RKO (cell line): ENCODE measurements around the gene KNDC1.
"Not testable (repeated sequence)": the region's sequence is repeated elsewhere in the genome, so short reads cannot be mapped to it uniquely, and the experiment has no call there.

ENCODE experiments used
- DNase-seq: peaks from one replicate; pipeline ENCODE4 v3.0.0-alpha.2; 2016; ENCODE audit warnings: low spot score

Gene KNDC1

DNA sequence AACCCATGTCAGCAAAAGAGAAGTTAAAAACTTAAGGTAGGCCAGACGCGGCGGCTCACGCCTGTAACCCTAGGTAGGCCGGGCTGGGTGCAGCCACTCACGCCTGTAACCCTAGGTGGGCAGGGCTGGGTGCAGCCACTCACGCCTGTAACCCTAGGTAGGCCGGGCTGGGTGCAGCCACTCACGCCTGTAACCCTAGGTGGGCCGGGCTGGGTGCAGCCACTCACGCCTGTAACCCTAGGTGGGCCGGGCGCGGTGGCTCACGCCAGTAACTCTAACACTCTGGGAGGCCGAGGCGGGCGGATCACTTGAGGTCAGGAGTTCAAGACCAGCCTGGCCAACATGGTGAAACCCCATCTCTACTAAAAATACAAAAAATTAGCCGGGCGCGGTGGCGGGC is 61.7 kb downstream of the KNDC1 start:
- not testable (repeated sequence) for DNase-seq

DNA sequence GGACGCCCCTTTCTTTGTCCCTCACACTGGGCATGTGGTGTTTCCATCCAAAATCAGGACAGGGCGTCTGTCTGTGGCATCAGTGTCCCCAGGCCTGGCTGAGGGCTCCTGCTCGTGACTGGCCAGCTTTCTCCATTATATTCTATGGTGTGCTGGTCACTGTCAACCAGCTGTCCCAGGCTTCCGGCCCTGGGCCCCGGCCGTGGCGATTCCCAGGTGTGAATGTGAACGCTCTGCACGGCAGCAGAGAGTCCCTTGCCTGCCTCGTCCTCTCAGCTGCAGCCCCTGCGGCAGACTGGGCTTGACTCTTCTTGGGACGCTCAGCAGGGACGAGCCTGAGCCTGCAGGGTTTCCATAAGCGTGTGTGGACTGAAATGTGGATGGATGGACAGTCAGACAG is 64.1 kb downstream of the KNDC1 start:
- DNase-seq: no peak

DNA sequence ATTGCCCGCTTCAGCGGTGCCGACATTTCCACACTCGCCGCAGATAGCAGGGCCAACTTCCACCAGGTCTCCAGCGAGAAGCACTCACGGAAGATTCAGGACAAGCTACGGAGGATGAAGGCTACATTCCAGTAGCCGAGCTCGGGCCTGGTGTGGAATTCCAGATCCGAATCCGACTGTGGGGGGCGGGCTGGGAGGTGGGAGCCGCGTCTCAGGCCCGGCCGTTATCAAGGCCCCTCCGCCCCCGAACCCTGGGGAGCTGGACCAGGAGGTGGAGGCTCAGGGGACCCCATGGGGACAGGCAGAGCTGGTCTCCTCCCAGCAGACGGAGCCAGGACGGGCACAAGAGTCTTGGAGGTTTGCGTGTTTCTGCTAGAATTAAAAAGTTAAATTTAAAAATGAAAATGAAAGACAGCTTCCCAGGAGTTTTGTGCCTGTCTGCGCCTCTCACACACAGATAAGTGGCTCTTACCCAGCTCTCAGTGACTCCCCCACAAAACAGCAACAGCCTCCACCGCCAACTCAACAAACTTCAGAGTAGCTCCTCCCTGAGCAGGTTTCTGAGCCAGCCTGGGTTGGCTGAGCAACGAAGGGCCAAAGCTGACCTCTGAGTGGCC is 64.8 kb downstream of the KNDC1 start:
- no peak for DNase-seq

DNA sequence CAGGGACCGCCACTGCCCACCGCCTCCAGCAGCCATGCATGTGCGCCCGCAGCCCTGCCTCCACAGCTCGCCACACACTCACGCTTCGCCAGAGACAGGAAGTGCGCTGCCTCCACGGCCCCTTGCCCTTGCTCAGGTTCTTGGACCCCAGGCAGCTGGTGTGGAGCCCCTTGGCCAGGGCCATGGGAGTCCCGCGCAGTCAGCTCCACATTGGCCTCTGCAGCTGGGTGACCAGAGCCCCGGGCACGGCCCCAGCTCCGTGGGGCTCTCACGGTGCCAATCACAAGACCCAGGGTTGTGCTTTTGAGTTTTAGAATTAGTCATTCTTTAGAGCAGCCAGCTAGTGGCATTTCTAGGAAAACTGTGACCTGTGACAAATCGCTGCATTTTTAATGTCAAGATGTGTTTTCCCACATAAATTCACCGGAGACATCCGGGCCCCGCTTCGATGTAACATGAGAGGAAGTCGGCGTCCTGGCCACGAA is 65.7 kb downstream of the KNDC1 start:
- no peak for DNase-seq

DNA sequence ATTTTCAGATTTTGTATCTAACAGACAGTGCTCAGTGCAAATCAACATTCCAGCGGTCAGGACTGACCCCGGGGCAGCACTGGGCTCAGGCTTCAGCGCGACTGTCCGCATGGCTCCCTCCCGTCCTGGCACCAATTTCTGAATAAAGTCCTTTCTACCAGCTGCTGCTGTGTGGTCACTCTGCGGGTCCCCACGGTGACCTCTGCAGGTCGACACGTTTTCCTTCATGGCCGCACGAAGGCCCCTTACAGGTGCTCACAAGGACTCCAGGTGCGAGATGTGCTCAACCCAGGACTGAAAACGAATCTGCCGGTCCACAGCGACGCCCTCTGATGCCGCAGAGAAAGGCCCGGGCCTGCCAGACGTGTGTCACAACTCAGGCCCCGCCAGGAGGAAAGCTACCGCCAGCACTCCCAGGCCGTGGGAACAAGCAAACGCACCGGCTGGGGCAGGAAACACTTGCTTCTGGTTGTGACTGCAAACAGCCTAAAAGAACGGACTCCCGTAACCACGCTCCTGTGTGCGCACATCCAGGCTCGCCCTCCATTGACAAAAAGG is 66.3 kb downstream of the KNDC1 start:
- no peak for DNase-seq

DNA sequence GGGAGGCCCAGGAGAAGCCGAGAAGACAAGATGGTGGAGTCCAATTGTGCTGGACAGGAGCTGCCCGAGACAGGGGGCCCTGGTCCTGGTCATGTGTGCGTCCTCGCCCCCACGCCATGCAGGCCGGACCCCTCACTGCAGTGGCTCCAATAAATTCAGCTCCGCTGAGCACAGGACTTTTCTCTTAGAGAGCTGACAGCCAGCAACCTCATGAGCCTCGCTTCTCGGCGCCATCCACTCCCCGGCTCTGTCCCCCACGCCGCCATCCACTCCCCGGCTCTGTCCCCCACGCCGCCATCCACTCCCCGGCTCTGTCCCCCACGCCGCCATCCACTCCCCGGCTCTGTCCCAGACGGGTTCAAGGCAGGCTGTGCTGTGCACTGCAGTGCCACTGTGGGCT is 67.2 kb downstream of the KNDC1 start:
- no peak for DNase-seq

DNA sequence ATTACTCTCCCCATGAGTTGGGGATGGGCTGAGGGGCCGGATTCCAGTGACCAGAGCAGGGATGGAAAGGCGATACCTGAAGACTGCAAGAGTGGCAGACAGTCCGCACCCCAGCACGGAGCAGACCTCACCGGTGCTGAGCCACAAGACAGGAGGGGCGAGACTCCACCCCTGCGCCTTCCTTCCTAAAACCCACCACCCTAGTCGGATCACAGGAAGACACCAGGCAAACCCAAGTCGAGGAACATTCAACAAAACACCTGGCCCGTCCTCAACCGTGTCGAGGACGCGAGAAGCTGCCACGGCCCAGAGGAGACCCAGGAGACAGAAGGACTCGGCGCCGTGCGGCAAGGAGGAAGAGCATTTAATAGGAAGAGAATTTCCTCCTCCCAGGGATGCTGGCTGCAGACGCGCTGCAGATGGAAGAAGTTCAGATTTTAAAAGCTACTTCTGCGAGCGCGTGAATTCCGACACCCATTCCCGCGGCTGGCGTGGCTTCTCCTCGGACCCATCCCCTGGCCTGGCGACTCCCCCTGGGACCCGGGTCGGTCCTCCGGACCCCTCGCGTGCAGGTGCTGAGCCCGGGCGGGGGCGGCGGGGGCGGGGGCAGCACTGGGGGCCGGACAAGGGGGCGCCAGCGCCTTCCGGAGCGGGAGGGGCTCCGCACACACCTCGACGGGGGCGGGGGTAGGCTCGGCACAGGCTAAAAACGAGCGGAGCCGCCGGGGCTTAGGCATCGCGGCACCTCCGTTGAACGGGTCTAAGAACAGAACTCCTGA is 69.4 kb downstream of the KNDC1 start:
- no peak for DNase-seq

DNA sequence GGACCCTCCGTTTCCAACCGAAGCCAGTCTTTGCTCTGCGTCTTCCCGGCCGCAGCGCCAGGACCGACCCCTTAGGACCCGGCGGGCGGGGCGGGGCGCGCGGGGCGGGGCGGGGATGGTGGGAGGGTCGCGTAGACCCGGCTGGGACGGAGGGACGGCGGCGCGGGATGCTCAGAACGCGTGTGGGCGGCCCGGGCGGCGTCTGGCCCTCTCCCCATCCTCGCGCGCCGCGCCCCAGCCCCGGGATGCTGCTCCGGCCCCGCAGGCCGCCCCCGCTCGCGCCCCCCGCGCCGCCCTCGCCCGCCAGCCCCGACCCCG is 70.0 kb downstream of the KNDC1 start, which contains the start of gene UTF1:
UTF1 (plus strand) TSS at position 174 of the 318 bp plus-strand sequence; CDS start at position 246, 72 bp downstream.
- no peak for DNase-seq

DNA sequence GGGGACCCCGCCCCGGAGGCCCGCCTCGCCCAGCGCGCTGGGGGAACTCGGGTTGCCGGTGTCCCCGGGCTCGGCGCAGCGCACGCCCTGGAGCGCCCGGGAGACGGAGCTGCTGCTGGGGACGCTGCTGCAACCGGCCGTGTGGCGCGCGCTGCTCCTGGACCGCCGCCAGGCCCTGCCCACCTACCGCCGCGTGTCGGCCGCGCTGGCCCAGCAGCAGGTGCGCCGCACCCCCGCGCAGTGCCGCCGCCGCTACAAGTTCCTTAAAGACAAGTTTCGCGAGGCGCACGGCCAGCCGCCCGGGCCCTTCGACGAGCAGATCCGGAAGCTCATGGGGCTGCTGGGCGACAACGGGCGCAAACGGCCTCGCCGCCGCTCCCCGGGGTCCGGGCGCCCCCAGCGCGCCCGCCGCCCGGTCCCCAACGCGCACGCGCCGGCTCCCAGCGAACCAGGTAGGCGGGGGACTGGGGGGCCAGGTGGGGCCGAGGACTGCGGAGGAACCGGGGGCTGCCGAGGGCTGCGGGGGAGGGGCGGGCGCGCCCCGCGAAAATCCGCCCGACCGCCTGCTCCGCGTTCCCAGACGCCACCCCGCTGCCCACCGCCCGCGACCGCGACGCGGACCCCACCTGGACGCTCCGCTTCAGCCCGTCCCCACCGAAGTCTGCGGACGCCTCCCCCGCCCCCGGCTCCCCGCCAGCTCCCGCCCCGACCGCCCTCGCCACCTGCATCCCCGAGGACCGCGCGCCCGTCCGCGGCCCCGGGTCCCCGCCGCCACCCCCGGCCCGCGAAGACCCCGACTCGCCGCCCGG is 70.6 kb downstream of the KNDC1 start:
- no peak for DNase-seq

DNA sequence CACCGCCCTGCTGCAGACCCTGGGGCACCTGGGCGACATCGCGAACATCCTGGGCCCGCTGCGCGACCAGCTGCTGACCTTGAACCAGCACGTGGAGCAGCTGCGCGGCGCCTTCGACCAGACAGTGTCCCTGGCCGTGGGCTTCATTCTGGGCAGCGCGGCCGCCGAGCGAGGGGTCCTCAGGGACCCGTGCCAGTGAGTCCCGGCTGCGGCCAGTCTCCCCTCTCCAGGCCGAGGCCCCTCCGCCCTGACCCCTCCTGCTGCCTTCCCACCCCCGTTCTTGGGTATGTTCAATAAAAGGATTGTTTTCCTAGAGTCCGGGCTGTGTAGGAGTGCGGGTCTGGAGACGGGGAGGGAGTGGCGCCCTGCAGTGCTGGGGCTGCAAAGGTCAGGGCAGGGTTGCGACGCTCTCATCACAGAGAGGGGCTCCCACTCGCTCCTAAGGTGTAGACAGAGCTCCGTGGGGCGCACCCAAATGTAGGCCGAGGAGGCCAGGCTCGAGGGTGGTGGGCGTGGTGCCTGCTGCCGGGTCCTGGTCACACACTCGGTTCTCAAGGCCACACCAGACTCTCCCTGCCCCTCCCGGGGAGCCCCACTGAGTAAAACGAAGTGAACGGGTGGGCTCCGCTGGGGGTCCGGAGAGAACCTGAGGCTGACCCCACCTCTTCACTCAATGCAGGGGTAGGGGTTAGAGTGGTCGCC is 71.4 kb downstream of the KNDC1 start:
- DNase-seq: no peak

DNA sequence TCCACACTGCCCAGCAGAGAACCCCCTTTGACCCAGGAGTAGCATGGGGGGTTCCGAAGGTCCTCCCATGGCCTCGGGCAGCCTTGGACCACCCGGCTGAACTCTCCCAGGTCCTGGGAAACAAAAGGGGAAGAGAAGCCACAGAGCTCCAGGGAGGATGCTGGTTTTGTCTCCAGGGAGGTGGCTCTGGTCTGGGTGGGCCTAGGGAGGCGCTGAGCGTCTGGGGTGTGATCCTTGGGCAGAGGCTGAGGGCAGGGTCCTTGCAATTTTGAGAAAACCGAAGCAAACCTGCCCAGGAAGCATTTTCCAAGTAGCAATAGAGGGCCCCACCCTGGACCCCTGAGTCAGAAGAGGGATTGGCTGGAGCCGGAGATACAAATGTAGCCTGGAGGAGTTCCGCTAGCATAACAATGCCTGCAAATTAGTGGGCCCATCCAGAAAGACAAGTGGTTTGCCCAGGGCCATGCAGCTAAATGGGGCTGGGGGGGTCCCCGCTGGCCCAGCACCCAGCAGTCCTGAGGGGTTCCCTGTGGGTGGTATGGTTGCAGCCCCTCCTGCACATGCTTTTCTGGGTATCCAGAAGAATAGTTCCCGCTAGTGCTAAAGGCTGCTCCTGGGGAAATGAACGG is 72.0 kb downstream of the KNDC1 start:
- DNase-seq: no peak

DNA sequence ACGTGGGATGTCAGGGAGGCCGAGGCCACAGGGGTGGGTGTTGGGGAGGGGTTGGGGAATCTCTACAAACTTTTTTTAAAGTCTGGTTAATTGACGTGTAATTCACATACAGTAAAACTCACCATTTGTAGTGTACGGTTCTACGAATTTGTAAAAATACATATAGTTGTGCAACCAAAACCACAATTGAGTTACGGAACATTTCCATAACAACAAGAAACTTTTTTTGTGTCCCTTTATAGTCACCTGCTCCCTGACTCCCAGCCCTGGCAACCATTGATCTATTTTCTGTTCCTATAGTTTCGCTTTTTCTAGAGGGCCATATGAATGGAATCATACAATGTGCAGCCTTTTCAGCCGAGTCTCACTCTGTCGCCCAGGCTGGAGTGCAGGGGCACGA is 74.8 kb downstream of the KNDC1 start:
- not testable (repeated sequence) for DNase-seq

DNA sequence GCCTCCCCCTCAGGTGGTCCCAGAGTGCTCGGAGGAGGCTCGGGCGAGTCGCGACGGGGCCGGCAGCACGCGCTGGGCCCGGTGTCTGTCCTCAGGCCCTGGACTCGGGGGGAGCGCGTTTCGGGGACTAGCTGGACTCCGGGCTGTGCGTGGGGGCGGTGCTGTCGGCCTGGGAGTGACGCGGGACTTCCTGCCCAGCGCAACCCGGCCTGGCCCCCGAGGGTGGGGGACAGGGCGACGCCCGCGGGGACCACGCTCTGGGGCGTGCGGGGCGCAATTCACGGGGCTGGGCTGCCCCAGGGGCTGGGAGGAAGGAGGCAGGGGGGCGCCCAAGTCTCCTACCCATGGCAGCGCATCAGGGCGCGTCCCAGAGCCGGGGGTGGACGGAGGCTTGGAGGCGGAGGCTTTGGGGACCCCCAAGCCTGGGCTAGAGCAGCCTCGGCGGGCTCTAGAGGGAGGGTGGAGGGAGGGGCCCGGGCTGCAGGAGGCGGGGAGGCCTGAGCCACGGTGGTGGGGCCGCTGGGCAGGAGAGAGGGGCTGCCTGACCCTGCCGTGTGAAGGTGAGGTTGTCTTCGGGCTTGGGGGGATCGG is 75.3 kb downstream of the KNDC1 start:
- DNase-seq: no peak

DNA sequence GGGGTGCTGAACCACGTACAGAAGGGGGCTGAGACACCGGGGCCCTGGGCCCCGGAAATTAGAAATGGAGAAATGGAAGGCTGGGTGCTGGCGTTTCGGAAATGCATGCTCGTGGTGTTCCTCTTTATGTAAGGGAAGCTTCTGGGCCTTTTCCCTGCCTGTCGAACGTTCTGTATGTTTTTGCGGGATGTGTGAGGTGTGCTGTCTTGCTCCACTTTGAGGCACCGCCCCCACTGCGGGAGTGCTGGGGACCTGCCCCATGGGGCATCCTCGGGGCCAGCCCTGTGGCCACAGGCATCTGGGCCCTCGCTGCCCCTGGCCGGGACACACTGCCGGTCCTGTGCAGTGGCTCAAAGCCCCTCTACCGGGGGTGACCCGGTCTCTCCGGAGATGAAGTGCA is 75.9 kb downstream of the KNDC1 start:
- no peak for DNase-seq

DNA sequence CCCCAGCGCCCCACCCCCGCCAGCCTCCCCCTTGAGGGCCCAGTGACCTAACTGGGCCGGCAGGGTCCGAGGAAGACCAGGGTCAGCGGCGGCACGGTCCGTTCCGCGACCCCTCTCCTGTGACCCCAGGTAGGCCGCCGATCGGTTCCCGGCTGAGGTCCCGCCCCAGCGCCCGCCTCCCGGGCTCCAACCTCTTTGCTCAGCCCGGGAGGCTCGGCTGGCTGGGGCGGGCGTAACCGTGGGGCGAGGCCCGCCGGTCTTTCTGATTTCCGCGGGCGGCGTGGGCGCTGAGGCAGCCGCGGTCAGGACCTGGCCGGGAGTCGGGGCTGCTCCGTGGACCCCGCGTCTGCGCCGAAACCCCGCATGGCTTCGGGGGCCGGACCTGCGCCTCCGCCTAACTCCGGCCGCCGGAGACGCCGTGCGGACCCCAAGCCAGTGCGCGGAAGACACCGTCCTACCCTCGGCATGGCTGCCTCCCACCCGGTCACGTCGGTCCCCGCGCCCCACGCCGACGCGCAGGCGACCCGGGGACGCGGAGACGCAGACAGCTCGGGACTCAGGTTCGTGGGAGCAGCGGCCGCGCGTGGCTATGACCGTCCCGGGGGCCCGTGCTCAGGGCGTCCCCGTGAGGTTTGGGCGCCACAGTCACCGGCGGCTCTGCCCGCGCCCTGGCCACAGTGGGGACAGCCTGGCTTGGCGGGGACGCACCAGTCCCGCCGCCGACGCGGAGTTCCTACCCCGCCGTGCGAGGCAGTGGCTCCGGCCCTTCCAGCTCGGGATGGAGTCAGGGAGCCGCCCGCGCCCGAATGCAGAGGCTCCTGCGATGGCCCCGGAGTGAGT is 76.6 kb downstream of the KNDC1 start:
- no peak for DNase-seq

DNA sequence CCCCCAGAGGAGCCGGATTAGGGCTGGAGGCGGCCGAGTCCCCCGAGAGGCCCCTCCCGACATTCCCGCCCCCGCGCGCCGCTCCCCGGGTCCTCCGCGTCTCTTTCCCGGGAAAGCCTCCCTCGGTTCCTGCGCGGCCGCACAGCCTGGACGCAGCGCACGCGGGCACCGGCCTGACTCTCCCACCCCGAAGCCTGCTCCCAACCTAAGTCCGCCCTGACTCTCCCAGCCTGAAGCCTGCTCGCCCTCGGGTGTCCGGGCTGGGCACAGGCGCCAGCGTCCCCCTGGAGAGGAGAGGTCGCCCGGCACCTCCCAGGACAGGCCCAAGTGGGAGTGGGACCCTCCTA is 77.2 kb downstream of the KNDC1 start:
- DNase-seq: no peak

DNA sequence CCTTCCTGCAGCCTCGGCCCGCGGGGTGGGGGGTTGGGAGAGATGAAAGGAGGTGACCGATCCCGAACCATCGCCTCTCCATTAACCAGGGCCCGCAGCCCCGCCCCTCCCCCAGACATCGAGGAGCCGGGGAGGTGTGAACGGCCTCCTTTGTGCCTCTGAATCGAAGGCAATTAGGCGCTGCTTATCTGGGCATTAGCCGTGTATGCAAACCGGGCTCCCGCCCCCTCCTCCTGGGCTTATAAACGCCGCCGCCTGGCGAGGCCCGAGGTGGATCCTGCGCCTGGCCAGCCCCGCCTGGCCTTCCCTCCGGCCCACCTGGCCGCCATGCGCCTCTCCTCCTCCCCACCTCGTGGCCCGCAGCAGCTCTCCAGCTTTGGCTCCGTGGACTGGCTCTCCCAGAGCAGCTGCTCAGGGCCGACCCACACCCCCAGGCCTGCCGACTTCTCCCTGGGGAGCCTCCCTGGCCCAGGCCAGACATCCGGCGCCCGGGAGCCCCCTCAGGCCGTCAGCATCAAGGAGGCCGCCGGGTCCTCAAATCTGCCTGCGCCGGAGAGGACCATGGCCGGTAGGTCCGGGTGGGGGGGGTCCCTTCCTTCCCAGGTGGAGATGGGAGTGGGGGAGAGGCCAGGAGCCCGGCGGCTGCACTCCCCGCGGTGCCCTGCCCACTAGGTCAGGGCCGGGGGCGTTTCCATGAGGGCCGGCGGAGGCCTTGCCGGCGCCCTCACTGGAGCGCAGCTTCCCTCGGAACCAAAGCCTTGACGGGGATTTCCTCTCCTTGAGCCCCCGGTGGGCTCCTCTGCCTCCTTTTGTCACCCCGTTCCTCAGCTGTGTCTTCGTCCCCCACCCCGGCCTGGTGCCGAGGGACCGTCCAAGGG is 77.8 kb downstream of the KNDC1 start, which contains the start of gene VENTX:
VENTX (plus strand) TSS at position 268 of the 878 bp plus-strand sequence; CDS start at position 328, 60 bp downstream.
- DNase-seq: no peak

DNA sequence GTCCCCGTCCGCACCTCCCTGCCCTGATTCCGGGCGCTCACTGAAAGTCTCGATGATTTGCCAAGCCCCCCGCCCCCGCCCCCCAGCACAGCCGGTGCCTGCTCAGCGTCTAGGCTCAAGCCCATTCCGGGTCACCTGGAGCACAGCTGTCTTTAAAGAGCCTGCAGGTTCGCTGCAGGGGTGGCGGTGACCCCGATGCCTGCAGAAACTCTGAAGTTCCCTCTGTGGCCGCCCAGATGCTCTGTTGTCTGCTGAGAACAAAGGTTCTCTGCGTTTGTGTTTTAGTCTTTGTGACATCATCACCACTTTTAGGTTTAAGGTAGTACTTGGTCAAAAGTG is 78.4 kb downstream of the KNDC1 start:
- DNase-seq: no peak

DNA sequence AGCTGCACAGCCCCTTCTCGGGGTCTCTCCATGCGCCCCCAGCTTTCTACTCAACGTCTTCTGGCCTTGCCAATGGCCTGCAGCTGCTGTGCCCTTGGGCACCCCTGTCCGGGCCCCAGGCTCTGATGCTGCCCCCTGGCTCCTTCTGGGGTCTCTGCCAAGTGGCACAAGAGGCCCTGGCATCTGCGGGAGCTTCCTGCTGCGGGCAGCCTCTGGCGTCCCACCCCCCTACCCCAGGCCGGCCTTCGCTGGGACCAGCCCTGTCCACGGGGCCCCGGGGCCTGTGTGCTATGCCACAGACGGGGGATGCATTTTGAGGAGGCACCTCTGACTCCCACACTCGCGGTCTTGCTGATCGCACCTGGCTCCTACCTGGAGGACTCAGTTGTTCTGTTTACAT is 80.0 kb downstream of the KNDC1 start:
- DNase-seq: no peak
